SK-N-MC (cell line): Measurements from ENCODE around the gene CACNA1G.

Experiments used
- DNase-seq: peaks from one replicate; pipeline ENCODE4 v3.0.0-alpha.2; 2011; ENCODE audit warnings: low read depth, low spot score
- H3K27ac ChIP-seq: fragments of 200-600 bp; sonication (generic); 2 replicates; pipeline ENCODE4 v1.5.1; 2016; ENCODE audit warnings: mixed run types
- H3K36me3 ChIP-seq: fragments of 200-600 bp; sonication (generic); 2 replicates; pipeline ENCODE4 v1.6.1; 2017; ENCODE audit warnings: antibody characterized with exemption, low read length, mixed read lengths; ENCODE audit not compliant: insufficient read depth
- H3K4me3 ChIP-seq: fragments of 200-600 bp; sonication (generic); 2 replicates; pipeline ENCODE4 v1.5.1; 2016
- H3K9ac ChIP-seq: fragments of 200-600 bp; sonication (generic); 2 replicates; pipeline ENCODE4 v1.8.0; 2017; ENCODE audit warnings: mixed run types, mixed read lengths; ENCODE audit not compliant: insufficient read length
- H3K9me3 ChIP-seq: fragments of 200-600 bp; sonication (generic); 2 replicates; pipeline ENCODE4 v1.6.1; 2017; ENCODE audit warnings: low read depth, mild to moderate bottlenecking, antibody characterized with exemption, low read length, moderate library complexity, mixed read lengths
- EZH2 ChIP-seq: fragments of 200-600 bp; sonication (generic); IDR thresholded peaks from one replicate; pipeline ENCODE4 v1.6.1; 2017; ENCODE audit warnings: antibody characterized with exemption
- FOXP2 ChIP-seq: optimal IDR thresholded peaks from 2 replicates; pipeline ENCODE3; 2011; ENCODE audit warnings: mild to moderate bottlenecking, moderate library complexity; ENCODE audit not compliant: insufficient read depth; ENCODE audit errors: extremely low read length, control extremely low read depth
- POLR2AphosphoS5 ChIP-seq: IDR thresholded peaks from 2 replicates; pipeline ENCODE4 v1.6.1; 2012; ENCODE audit warnings: mild to moderate bottlenecking, low read depth, low read length, borderline replicate concordance

CACNA1G gene

GRCh38 chr17:50667259-50668024 lies 106.9 kb downstream of the CACNA1G start:
- no peak for DNase-seq
- H3K9ac ChIP-seq: no peak overlapping the region
- H3K9me3 ChIP-seq: no peaks in the 10 kb centered on the region
- no peak overlapping the region for H3K4me3 ChIP-seq
- TF ChIP-seq POLR2AphosphoS5: no peak
- no peak for TF ChIP-seq EZH2
- TF ChIP-seq FOXP2: no peak
- H3K36me3 ChIP-seq: no peaks in the 10 kb centered on the region
- no peak overlapping the region for H3K27ac ChIP-seq

GRCh38 chr17:50668025-50668837 lies 107.7 kb downstream of the CACNA1G start:
- Histone ChIP-seq H3K36me3 (no peaks in the 10 kb centered on the region), H3K9me3 (no peaks in the 10 kb centered on the region), H3K4me3 (no peak overlapping the region), H3K9ac (no peak overlapping the region), H3K27ac (no peak overlapping the region)
- DNase-seq: no peak
- TF ChIP-seq EZH2: no peak
- TF ChIP-seq POLR2AphosphoS5: no peak
- no peak for TF ChIP-seq FOXP2

GRCh38 chr17:50668838-50669581 lies 108.5 kb downstream of the CACNA1G start:
- TF ChIP-seq EZH2 (no peak), POLR2AphosphoS5 (no peak), FOXP2 (no peak)
- no peaks in the 10 kb centered on the region for H3K9me3 ChIP-seq
- DNase-seq: no peak
- H3K9ac ChIP-seq: no peak overlapping the region
- no peaks in the 10 kb centered on the region for H3K36me3 ChIP-seq
- no peak overlapping the region for H3K27ac ChIP-seq
- no peak overlapping the region for H3K4me3 ChIP-seq

- no peaks in the 10 kb centered on the region for H3K36me3 ChIP-seq
- no peaks in the 10 kb centered on the region for H3K9me3 ChIP-seq
- DNase-seq: no peak
- H3K4me3 ChIP-seq: no peak overlapping the region
- H3K9ac ChIP-seq: no peak overlapping the region
- TF ChIP-seq POLR2AphosphoS5 (no peak), EZH2 (no peak), FOXP2 (no peak)
- H3K27ac ChIP-seq: no peak overlapping the region
These were observed 111.6 kb downstream of the CACNA1G start for GRCh38 chr17:50672071-50672470.

GRCh38 chr17:50672831-50673551 lies 112.5 kb downstream of the CACNA1G start:
- H3K9me3 ChIP-seq: no peaks in the 10 kb centered on the region
- no peak overlapping the region for H3K27ac ChIP-seq
- TF ChIP-seq FOXP2 (no peak), EZH2 (no peak), POLR2AphosphoS5 (no peak)
- H3K36me3 ChIP-seq: no peaks in the 10 kb centered on the region
- no peak overlapping the region for H3K4me3 ChIP-seq
- H3K9ac ChIP-seq: no peak overlapping the region
- no peak for DNase-seq

GRCh38 chr17:50675190-50675589 lies 114.7 kb downstream of the CACNA1G start:
- H3K27ac ChIP-seq: no peak overlapping the region
- no peaks in the 10 kb centered on the region for H3K36me3 ChIP-seq
- H3K9ac ChIP-seq: no peak overlapping the region
- no peak overlapping the region for H3K4me3 ChIP-seq
- DNase-seq: no peak
- TF ChIP-seq FOXP2 (no peak), EZH2 (no peak), POLR2AphosphoS5 (no peak)
- H3K9me3 ChIP-seq: no peaks in the 10 kb centered on the region

GRCh38 chr17:50675627-50676026 lies 115.1 kb downstream of the CACNA1G start:
- no peaks in the 10 kb centered on the region for H3K36me3 ChIP-seq
- H3K27ac ChIP-seq: no peak overlapping the region
- H3K9ac ChIP-seq: no peak overlapping the region
- no peak overlapping the region for H3K4me3 ChIP-seq
- no peak for DNase-seq
- H3K9me3 ChIP-seq: no peaks in the 10 kb centered on the region
- no peak for TF ChIP-seq POLR2AphosphoS5
- TF ChIP-seq EZH2: no peak
- TF ChIP-seq FOXP2: no peak
